22Rv1 (cell line): ENCODE measurements around the gene MYO1F.
A peak's percentile ranks its signal among the peaks of the same experiment; 100 is the strongest.

Source experiments
- H3K27ac ChIP-seq: fragments of 450-650 bp; 2 replicates; pipeline ENCODE4 v1.5.1; 2017
- ZFX ChIP-seq: fragments of 450-650 bp; IDR thresholded peaks from 2 replicates; pipeline ENCODE4 v1.6.1; 2017; ENCODE audit warnings: antibody characterized with exemption, borderline replicate concordance
- TF ChIP-seq, protein P1 (sequence below): fragments of 450-650 bp; IDR thresholded peaks from 2 replicates; pipeline ENCODE4 v1.5.1; 2017; ENCODE audit warnings: mild to moderate bottlenecking

Gene MYO1F

DNA sequence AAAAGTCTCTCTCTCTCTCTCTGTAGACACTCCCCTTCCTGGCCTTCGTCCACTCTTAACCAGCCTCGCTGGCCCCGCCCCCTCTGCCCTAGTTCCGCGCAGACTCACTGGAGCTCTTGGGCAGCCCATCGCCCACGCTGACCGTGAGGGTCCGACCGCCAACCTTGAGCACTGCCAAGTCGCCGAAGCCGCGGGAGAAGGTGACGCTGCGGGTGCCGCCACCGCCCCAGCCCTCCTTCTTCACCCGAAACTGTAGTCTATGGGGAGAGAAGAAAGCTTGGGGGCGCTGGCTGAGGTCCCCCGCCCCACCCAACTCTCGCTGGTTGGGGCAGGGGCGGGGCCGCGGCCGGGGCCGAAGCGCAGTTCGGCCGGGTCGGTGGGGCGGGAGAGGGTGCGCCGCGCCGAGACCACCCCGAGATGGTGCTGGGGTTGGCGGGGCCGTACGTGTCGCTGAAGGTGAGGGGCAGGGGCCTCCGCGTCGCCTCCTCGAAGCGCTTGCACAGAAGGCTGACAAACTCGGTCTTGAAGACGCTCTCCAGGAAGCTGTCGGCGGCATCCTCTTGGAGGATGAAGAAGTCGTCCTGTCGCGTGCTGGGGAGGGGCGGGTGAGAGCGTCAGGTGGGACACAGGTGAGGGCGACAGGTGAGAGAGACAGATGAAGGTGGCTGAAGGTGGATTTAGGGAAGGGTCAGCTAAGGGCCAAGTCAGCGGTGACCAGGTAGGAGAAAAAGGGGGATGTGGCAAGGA is 50.7 kb downstream of the MYO1F start:
- TF ChIP-seq, protein P1, sequence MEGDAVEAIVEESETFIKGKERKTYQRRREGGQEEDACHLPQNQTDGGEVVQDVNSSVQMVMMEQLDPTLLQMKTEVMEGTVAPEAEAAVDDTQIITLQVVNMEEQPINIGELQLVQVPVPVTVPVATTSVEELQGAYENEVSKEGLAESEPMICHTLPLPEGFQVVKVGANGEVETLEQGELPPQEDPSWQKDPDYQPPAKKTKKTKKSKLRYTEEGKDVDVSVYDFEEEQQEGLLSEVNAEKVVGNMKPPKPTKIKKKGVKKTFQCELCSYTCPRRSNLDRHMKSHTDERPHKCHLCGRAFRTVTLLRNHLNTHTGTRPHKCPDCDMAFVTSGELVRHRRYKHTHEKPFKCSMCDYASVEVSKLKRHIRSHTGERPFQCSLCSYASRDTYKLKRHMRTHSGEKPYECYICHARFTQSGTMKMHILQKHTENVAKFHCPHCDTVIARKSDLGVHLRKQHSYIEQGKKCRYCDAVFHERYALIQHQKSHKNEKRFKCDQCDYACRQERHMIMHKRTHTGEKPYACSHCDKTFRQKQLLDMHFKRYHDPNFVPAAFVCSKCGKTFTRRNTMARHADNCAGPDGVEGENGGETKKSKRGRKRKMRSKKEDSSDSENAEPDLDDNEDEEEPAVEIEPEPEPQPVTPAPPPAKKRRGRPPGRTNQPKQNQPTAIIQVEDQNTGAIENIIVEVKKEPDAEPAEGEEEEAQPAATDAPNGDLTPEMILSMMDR = no peak
- TF ChIP-seq ZFX = no peak
- H3K27ac ChIP-seq = peak overlapping the region; percentile 88

DNA sequence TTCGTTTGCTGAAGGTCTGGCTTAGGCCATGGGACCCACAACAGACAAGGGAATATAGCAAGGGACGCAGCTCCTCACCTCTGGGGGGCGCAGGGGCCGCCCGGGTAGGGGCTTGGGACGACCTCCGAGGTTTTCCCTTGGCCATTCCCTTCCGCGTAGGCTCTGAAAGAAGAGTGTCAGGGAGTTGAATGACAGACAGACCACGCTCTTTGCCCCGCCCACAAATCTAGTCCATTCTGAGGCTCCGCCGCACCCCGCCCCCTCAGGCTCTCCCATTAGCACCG is 51.9 kb downstream of the MYO1F start:
- H3K27ac ChIP-seq = peak overlapping the region; percentile 88
- TF ChIP-seq, protein P1 = peak; percentile 27; the same call in 1 of the 2 replicates
- TF ChIP-seq ZFX = no peak

DNA sequence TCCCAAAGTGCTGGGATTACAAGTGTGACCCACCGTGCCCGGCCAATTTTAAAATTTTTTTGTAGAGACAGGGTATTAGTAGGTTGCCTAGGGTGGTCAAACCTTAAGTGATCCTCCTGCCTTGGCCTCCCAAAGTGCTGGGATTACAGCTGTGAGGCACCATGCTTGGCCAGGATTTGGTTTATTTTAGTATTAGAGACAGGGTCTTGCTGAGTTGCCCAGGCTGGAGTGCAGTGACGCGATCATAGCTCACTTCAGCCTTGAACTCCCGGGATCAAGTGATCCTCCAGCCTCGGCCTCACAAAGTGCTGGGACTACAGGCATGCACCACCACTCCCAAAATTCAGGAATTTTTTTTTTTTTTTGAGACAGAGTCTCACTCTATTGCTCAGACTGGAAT is 57.9 kb downstream of the MYO1F start:
- H3K27ac ChIP-seq = no peak overlapping the region
- TF ChIP-seq ZFX = no peak

DNA sequence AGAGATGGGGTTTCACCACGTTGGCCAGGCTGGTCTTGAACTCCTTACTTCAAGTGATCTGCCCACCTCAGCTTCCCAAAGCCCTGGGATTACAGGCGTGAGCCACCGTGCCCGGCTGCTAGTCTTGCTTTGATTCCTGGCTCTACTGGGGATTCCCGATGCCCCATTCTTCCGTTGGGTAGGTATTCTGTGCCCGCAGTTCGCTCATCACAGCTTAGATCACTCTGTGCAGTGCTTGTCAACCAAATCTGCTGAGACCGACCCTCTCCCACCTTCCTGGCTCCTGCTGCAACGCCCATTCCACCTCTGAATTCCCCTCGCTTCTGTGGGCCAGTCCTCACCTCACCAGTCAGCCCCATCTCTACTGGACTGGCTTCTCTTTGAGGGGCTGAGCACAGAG is 58.7 kb downstream of the MYO1F start:
- TF ChIP-seq, protein P1 = no peak
- TF ChIP-seq ZFX = no peak
- H3K27ac ChIP-seq = no peak overlapping the region

DNA sequence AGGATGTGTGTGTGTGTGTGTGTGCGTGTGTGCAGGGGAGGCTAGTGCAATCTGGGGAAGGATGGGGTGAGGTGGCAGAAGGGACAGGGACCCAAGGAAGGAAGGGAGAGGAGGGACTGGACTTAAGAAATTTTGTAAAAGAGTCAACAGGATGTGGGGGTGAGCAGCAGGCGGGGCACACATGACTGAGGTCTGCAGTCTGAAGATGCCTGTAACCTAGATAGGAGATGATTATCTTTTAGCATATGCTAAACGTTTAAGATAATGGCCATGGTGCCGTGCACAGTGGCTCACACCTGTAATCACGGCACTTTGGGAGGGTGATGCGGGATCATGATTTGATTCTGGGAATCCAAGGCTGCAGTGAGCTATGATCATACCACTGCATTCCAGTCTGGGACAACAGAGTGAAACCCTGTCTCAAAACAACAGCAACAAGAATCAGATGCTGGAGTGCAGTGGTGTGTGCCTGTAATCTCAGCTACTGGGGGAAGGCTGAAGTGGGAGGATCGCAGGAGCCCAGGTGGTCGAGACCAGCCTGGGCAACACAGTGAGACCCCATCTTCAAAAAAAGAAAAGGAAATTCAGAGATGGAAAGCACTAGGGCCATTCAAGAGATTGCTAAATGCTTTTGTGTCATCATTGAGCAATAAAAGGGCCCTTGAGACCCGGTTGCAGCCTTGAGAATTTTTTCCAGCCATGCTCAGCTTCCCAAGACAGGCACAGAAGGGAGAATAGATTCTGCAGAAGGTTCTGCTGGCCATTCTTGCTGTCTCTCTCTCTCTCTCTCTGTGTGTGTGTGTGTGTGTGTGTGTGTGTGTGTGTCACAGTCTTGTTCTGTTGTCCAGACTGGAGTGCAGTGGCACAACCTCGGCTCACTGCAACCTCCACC is 59.4 kb downstream of the MYO1F start:
- no peak overlapping the region for H3K27ac ChIP-seq
- TF ChIP-seq ZFX = no peak
- TF ChIP-seq, protein P1 = no peak

DNA sequence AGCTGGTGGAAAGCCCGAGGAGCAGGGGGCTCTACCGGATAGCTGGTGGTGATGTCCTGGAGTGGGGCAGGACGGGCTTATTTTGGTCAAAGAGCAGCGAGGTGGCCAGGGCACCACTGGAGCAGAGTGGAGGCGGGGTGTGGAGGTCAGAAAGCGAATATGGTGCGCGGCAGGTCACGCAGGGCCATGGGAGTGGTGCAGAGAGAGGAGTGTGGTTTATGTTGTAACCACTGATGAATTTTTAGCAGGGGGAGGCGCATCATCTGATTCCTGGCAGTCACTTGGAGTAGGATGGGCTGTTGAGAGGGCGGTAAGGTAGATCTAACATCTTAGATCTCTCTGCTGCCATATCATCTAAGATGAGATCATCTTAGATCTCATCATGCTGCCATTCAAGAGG is 61.9 kb downstream of the MYO1F start:
- no peak for TF ChIP-seq ZFX
- TF ChIP-seq, protein P1 = no peak
- H3K27ac ChIP-seq = no peak overlapping the region

DNA sequence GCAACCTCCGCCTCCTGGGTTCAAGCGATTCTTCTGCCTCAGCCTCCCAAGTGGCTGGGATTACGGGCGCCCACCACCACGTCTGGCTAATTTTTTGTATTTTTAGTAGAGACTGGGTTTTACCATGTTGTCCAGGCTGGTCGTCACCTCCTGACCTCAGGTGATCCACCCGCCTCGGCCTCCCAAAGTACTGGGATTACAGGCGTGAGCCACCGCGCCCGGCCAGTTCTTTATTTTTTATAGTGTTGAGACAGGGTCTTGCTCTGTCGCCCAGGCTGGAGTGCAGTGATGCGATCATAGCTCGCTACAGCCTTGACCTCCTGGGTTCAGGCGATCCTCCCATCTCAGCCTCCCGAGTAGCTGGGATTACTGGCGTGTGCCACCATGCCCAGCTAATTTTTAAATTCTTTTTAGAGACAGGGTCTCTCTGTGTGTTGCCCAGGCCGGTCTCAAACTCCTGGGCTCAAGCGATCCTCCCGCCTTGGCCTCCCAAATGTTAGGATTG is 62.7 kb downstream of the MYO1F start:
- peak overlapping the region; percentile 95 for H3K27ac ChIP-seq
